Tibial nerve (tissue), 4 donors: ENCODE results near the gene RABEP1. TPM values are rescaled to one million over a fixed set of nuclear protein-coding genes. Genes with fewer than 3 reads are reported as not detected.

Experiments
- DNase-seq, 2 donors: peaks; one replicate each; pipeline ENCODE4 v3.0.0-alpha.2; 2019; ENCODE audit warnings: low spot score in 2 of 2
- H3K27ac ChIP-seq, 4 donors: fragments of 200-600 bp; sonication (generic) in 3 of 4; one replicate each; pipeline ENCODE4 v1.5.1; 2017 to 2019; ENCODE audit warnings: mild to moderate bottlenecking in 1 of 4
- H3K27me3 ChIP-seq, 2 donors: fragments of 200-600 bp; sonication (generic) in 1 of 2; one replicate each; pipeline versions ENCODE4 v1.5.1 to v1.6.0; 2017 to 2019
- H3K36me3 ChIP-seq, 3 donors: fragments of 200-600 bp; sonication (generic); one replicate each; pipeline ENCODE4 v1.5.1; 2018 to 2019
- H3K4me1 ChIP-seq, 4 donors: fragments of 200-600 bp; sonication (generic) in 3 of 4; one replicate each; pipeline ENCODE4 v1.5.1; 2017 to 2019
- H3K4me3 ChIP-seq, 4 donors: fragments of 200-600 bp; sonication (generic) in 3 of 4; one replicate each; pipeline ENCODE4 v1.5.1; 2017 to 2019; ENCODE audit warnings: mild to moderate bottlenecking in 1 of 4, moderate library complexity in 1 of 4
- H3K9me3 ChIP-seq, 4 donors: fragments of 200-600 bp; sonication (generic) in 3 of 4; one replicate each; pipeline ENCODE4 v1.5.1; 2017 to 2019
- EP300 ChIP-seq, 2 donors: sonication (generic); formaldehyde crosslinking; IDR thresholded peaks; one replicate each; pipeline ENCODE4 v1.6.1; 2017; ENCODE audit warnings: antibody characterized with exemption in 2 of 2, mild to moderate bottlenecking in 1 of 2
- POLR2A ChIP-seq, 2 donors: fragments of 450-650 bp; IDR thresholded peaks; one replicate each; pipeline ENCODE4 v1.6.1; 2017; ENCODE audit warnings: antibody characterized with exemption in 2 of 2, mild to moderate bottlenecking in 2 of 2, moderate library complexity in 2 of 2
- WGBS, 2 donors: methylation state at CpG; one replicate each; pipeline ENCODE4 v1.1.5; 2018; 5-methylcytosine and 5-hydroxymethylcytosine counted together
- total RNA-seq, 4 donors: library from RNA; depleted of rRNA; stranded (reverse); fragments of >200 nt; gene quantifications; one replicate each; pipeline ENCODE4 v1.1.0, GENCODE V29; 2016
- TF ChIP-seq, protein P1 (sequence below), 5 experiments: fragments of 200-600 bp in 3 of 5; fragments of 450-650 bp in 2 of 5; sonication (generic) in 3 of 5; IDR thresholded peaks; one replicate each; pipeline ENCODE4 v1.5.1; 2016 to 2019; ENCODE audit warnings: antibody characterized with exemption in 5 of 5, mild to moderate bottlenecking in 3 of 5, moderate library complexity in 2 of 5

Gene RABEP1
- total RNA-seq, 4 donors from 2014 or later: 45.7 to 61.8 (median 47.7) TPM

DNA sequence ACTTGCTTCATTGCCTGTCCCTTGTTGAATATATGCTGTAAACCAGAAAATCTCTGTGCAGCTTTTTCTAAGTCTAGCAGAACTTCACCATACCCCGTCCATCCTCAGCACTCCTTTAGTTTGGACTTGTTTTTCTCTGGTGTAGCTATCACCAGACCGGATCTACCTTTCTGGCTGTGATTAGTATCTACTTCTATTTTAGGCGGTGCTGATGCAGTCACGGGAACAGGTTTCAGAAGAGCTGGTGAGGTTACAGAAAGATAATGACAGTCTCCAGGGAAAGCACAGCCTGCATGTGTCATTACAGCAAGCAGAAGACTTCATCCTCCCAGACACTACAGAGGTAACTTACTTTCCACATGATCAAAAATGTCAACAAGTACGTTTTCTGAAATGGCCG lies 91.0 kb downstream of the RABEP1 start:
- 81 to 82% methylated on average over 6 of the region's 6 CpGs for WGBS, 2 donors
- TF ChIP-seq, protein P1, sequence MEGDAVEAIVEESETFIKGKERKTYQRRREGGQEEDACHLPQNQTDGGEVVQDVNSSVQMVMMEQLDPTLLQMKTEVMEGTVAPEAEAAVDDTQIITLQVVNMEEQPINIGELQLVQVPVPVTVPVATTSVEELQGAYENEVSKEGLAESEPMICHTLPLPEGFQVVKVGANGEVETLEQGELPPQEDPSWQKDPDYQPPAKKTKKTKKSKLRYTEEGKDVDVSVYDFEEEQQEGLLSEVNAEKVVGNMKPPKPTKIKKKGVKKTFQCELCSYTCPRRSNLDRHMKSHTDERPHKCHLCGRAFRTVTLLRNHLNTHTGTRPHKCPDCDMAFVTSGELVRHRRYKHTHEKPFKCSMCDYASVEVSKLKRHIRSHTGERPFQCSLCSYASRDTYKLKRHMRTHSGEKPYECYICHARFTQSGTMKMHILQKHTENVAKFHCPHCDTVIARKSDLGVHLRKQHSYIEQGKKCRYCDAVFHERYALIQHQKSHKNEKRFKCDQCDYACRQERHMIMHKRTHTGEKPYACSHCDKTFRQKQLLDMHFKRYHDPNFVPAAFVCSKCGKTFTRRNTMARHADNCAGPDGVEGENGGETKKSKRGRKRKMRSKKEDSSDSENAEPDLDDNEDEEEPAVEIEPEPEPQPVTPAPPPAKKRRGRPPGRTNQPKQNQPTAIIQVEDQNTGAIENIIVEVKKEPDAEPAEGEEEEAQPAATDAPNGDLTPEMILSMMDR (IDR thresholded peaks at IDR 0.05): no peak
- no peak for TF ChIP-seq EP300 (IDR thresholded peaks at IDR 0.05)
- no peak for TF ChIP-seq POLR2A (IDR thresholded peaks at IDR 0.05)
- Histone ChIP-seq H3K27me3 (no peaks in the 10 kb centered on the region), H3K27ac (no peak overlapping the region), H3K9me3 (no peaks in the 10 kb centered on the region), H3K36me3 (peaks cover 3 to 98% (median 6%) of the 10 kb centered on the region in 3 donors), H3K4me3 (no peak overlapping the region), H3K4me1 (no peaks in the 10 kb centered on the region)
- no peak for DNase-seq

DNA sequence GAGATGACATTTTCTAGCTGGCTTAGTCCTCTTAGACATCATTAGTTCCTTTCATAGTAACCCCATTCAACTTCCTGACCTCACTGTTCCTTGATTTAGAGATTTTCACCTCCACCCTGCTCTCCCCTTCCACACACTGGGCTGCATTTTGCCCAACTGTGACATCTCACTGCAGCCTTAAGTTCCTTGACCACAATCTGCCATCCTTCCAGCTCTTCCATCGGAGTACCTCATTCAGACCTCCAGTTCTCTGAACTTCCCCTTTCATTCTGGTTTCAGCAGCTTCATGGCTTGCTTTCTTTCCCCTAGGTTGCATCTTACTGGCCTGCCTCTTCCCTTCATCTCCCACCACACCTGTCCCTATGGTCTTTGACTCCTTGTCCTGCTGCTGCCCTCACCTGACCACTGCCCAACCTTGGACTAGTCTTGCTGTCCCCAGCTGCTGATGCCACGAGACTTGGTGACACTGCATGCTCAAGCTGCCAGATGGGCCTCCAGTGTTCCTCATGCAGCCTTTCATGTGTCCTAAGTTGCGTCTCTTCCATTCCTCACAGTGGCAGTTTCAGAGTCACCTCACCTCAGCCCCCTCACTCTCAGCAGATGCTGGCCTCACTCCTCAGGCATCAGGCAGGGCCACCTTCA lies 96.6 kb downstream of the RABEP1 start:
- no peak for DNase-seq
- 93 to 94% methylated on average over 3 of the region's 3 CpGs for WGBS, 2 donors
- Histone ChIP-seq H3K36me3 (peaks cover 7 to 98% (median 36%) of the 10 kb centered on the region in 3 donors), H3K27me3 (no peaks in the 10 kb centered on the region), H3K4me3 (no peak overlapping the region), H3K4me1 (no peaks in the 10 kb centered on the region), H3K9me3 (no peaks in the 10 kb centered on the region), H3K27ac (no peak overlapping the region)
- TF ChIP-seq, protein P1 (IDR thresholded peaks at IDR 0.05): no peak
- TF ChIP-seq POLR2A (IDR thresholded peaks at IDR 0.05): no peak
- no peak for TF ChIP-seq EP300 (IDR thresholded peaks at IDR 0.05)

DNA sequence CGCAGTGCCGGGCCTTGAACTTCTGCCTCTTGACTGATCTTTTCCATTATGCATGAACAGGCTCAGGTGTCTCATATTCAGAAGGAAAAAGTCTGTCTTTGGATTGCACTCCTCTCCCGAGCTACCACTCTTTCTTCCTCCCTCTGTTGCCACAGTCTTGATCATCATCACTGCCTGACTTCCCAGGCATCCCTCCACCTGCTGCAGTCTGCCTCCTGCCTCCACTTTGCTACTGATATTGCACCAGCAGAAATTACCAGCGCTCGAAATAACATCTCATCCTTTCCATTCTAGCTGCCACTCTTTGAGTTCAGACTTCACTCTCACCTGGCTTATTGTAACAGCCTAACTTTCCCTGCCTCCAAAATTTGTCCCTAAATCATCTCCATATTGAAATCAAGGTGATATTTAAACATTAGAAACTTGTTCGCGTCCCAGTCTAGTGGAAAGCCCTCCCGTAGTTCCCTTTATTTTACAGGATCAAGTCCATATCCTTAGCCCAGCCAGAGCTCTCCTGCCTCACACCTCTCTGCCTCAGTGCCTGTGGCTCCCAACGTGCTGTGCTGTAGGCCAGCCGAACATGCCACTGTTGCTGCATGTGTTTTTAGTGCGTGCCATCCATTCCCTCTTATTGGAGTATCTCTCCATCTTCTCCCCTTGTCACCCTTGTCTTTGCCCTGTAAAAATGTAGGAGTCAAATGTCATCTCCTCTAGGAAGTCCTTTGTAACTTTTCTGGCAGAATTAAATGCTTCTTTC lies 97.4 kb downstream of the RABEP1 start:
- no peaks in the 10 kb centered on the region for H3K9me3 ChIP-seq
- no peaks in the 10 kb centered on the region for H3K27me3 ChIP-seq
- no peak overlapping the region for H3K27ac ChIP-seq
- H3K4me3 ChIP-seq: no peak overlapping the region
- H3K4me1 ChIP-seq: no peaks in the 10 kb centered on the region
- peaks cover 7 to 98% (median 42%) of the 10 kb centered on the region in 3 donors for H3K36me3 ChIP-seq
- WGBS, 2 donors: 84 to 91% methylated on average over 11 of the region's 11 CpGs
- TF ChIP-seq POLR2A (IDR thresholded peaks at IDR 0.05) (no peak), EP300 (IDR thresholded peaks at IDR 0.05) (no peak)
- TF ChIP-seq, protein P1 (IDR thresholded peaks at IDR 0.05): no peak
- no peak for DNase-seq

DNA sequence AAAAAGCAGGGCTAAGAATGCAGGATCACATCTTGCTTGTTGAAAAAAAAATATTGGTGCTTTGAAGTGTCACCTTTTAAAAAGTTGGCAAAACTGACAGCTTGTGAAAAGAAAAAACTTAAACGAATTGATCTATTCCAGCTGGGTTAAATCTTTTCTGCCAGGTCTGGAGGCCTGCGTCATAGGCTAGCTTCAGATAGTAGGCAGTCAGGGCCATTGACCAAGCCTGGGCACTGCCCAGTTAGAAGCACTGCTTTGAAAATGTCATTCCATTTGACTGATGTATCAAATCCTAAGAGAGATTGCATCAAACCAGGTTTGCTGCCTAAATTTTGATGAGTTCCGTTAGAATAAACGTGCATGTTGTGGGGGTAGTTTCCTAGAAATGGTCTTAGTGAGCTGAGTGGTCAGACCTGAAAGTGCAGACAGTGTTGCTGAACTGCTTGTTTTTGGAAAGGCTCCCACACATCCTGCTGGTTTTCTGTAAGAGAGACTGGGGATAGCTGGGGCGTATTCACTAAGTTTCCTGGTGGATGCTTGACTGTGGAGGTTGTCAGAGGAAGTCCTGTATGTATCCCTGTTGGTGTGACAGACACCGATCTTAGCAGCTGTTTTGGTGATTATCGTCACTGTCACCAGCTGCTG lies 98.5 kb downstream of the RABEP1 start:
- no peaks in the 10 kb centered on the region for H3K9me3 ChIP-seq
- DNase-seq: no peak
- H3K36me3 ChIP-seq: peaks cover 7 to 98% (median 44%) of the 10 kb centered on the region in 3 donors
- H3K27me3 ChIP-seq: no peaks in the 10 kb centered on the region
- H3K27ac ChIP-seq: no peak overlapping the region
- H3K4me3 ChIP-seq: no peak overlapping the region
- WGBS, 2 donors: 73 to 76% methylated on average over 7 of the region's 7 CpGs
- no peak for TF ChIP-seq POLR2A (IDR thresholded peaks at IDR 0.05)
- TF ChIP-seq, protein P1 (IDR thresholded peaks at IDR 0.05): no peak
- no peaks in the 10 kb centered on the region for H3K4me1 ChIP-seq

DNA sequence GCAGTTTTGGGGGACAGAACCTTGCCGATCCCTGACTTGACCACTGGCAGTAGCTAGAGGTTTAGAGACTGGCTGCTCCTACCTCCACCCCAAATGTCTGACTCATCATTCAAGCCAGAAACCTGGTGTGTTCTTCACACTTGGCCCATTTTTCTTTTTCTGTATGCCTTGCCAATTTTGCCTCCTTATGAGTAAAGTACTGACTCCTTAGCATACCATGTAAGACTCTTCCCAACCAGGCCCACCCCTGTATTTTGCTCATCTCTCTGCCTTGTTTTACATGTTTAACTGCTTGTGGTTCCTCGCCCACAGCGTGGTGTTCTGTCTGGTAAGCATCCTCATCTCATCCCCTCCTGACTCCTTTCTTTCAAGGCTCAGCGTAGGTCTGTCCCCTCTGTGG lies 99.5 kb downstream of the RABEP1 start:
- WGBS, 2 donors: 87 to 96% methylated on average over 4 of the region's 4 CpGs
- Histone ChIP-seq H3K27ac (no peak overlapping the region), H3K36me3 (peaks cover 7 to 98% (median 46%) of the 10 kb centered on the region in 3 donors), H3K4me3 (no peak overlapping the region), H3K9me3 (no peaks in the 10 kb centered on the region), H3K27me3 (no peaks in the 10 kb centered on the region), H3K4me1 (no peaks in the 10 kb centered on the region)
- no peak for DNase-seq
- TF ChIP-seq, protein P1 (IDR thresholded peaks at IDR 0.05): no peak
- TF ChIP-seq EP300 (IDR thresholded peaks at IDR 0.05): no peak
